ENCODE results near the gene CACNA1G.

- TF ChIP-seq, protein P1, sequence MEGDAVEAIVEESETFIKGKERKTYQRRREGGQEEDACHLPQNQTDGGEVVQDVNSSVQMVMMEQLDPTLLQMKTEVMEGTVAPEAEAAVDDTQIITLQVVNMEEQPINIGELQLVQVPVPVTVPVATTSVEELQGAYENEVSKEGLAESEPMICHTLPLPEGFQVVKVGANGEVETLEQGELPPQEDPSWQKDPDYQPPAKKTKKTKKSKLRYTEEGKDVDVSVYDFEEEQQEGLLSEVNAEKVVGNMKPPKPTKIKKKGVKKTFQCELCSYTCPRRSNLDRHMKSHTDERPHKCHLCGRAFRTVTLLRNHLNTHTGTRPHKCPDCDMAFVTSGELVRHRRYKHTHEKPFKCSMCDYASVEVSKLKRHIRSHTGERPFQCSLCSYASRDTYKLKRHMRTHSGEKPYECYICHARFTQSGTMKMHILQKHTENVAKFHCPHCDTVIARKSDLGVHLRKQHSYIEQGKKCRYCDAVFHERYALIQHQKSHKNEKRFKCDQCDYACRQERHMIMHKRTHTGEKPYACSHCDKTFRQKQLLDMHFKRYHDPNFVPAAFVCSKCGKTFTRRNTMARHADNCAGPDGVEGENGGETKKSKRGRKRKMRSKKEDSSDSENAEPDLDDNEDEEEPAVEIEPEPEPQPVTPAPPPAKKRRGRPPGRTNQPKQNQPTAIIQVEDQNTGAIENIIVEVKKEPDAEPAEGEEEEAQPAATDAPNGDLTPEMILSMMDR (conservative IDR thresholded peaks at IDR 0.05 in 1 of 2, IDR thresholded peaks at IDR 0.05 in 1 of 2; ENCODE audit: low read depth in 1 of 2, low read length in 2 of 2): no peak
- no peak for TF ChIP-seq EZH2 (IDR thresholded peaks at IDR 0.05; ENCODE audit: low read length, missing control alignments)
Measured at GRCh38 chr17:50527155-50527762, 33.3 kb upstream of the CACNA1G start.

Data from fibroblast of lung (primary cell).